H54 (cell line): ENCODE data around the gene CEP78.
A peak's percentile ranks its signal among the peaks of the same experiment; 100 is the strongest.

ENCODE experiments used
- DNase-seq: peaks from one replicate; pipeline ENCODE4 v3.0.0; 2011; ENCODE audit warnings: low spot score, mixed read lengths; ENCODE audit not compliant: insufficient read length
- FAIRE-seq: peaks from 3 replicates; lab custom pipeline; 2011; peaks lifted over from hg19 to GRCh38; lab: Jason Lieb, UNC
- POLR2A ChIP-seq: IDR thresholded peaks from 2 replicates; pipeline ENCODE4 v1.6.1; 2011; ENCODE audit warnings: low read depth, mild to moderate bottlenecking, low read length

CEP78 gene

GRCh38 chr9:78286125-78286524, 50.2 kb downstream of the CEP78 start:
- DNase-seq (no peak), FAIRE-seq (no peak)
- no peak for TF ChIP-seq POLR2A

GRCh38 chr9:78286946-78287388, 51.1 kb downstream of the CEP78 start:
- no peak for FAIRE-seq

GRCh38 chr9:78288214-78288892, 52.5 kb downstream of the CEP78 start:
- no peak for TF ChIP-seq POLR2A
- no peak for FAIRE-seq
- DNase-seq: no peak

More at GRCh38 chr9:78286946-78287388, 51.1 kb downstream of the CEP78 start:
- no peak for DNase-seq
- no peak for TF ChIP-seq POLR2A

GRCh38 chr9:78289474-78289873, 53.6 kb downstream of the CEP78 start:
- FAIRE-seq: no peak
- no peak for DNase-seq
- TF ChIP-seq POLR2A: no peak

- no peak for FAIRE-seq
- DNase-seq: no peak
- TF ChIP-seq POLR2A: no peak
These were observed 55.5 kb downstream of the CEP78 start for GRCh38 chr9:78291240-78291925.

- no peak for DNase-seq
- no peak for TF ChIP-seq POLR2A
- no peak for FAIRE-seq
These were observed 56.2 kb downstream of the CEP78 start for GRCh38 chr9:78292026-78292425.

GRCh38 chr9:78292716-78293497, 57.0 kb downstream of the CEP78 start:
- FAIRE-seq (no peak), DNase-seq (no peak)
- TF ChIP-seq POLR2A: no peak

GRCh38 chr9:78294290-78295176, 58.7 kb downstream of the CEP78 start:
- no peak for FAIRE-seq
- no peak for DNase-seq
- no peak for TF ChIP-seq POLR2A

GRCh38 chr9:78295177-78295575, 59.3 kb downstream of the CEP78 start:
- no peak for TF ChIP-seq POLR2A
- FAIRE-seq: no peak
- no peak for DNase-seq

- FAIRE-seq: no peak
- TF ChIP-seq POLR2A: no peak
- no peak for DNase-seq
These were observed 59.9 kb downstream of the CEP78 start for GRCh38 chr9:78295731-78296130.

GRCh38 chr9:78296201-78296892, 60.5 kb downstream of the CEP78 start:
- peak; percentile 58 for FAIRE-seq
- DNase-seq: peak; percentile 83
- peak; percentile 36 for TF ChIP-seq POLR2A

- peak; percentile 72 for TF ChIP-seq POLR2A
- FAIRE-seq: peak; percentile 99
- DNase-seq: peak; percentile 100
These were observed 61.2 kb downstream of the CEP78 start, which contains the start of gene PSAT1 for GRCh38 chr9:78296893-78297671. Gene PSAT1, plus strand, starts transcription at chr9:78297125. Its CDS starts 86 bp downstream, at chr9:78297211.
